ENCODE measurements around the gene STK11.
A peak's percentile ranks its signal among the peaks of the same experiment; 100 is the strongest.

Gene STK11

GRCh38 chr19:1275260-1275975, 69.8 kb downstream of the STK11 start, which contains the start of gene FAM174C:
Gene FAM174C (plus strand): TSS chr19:1275530. CDS start chr19:1275550, 20 bp downstream.
- peak; percentile 97 for DNase-seq

- DNase-seq, result no peak
These were observed 70.5 kb downstream of the STK11 start for GRCh38 chr19:1275976-1276627.

- no peak for DNase-seq
These were observed 71.0 kb downstream of the STK11 start for GRCh38 chr19:1276628-1277022.

- no peak for DNase-seq
These were observed 71.5 kb downstream of the STK11 start for GRCh38 chr19:1277061-1277460.
